AG09309 (cell line): Measurements from ENCODE around the gene CAST.

Experiments
- DNase-seq: peaks from one replicate; pipeline ENCODE4 v3.0.0-alpha.2; 2010; ENCODE audit warnings: low read depth
- H3K4me3 ChIP-seq: 2 replicates; pipeline ENCODE4 v1.5.1; 2011; ENCODE audit warnings: mild to moderate bottlenecking, low read depth, low read length, moderate library complexity; ENCODE audit not compliant: control insufficient read depth
- TF ChIP-seq, protein P1 (sequence below): IDR thresholded peaks from 2 replicates; pipeline ENCODE4 v1.5.1; 2011; ENCODE audit warnings: mild to moderate bottlenecking, low read depth, low read length, inconsistent platforms; ENCODE audit not compliant: insufficient read depth, control insufficient read depth; ENCODE audit errors: missing control alignments

Gene CAST

DNA sequence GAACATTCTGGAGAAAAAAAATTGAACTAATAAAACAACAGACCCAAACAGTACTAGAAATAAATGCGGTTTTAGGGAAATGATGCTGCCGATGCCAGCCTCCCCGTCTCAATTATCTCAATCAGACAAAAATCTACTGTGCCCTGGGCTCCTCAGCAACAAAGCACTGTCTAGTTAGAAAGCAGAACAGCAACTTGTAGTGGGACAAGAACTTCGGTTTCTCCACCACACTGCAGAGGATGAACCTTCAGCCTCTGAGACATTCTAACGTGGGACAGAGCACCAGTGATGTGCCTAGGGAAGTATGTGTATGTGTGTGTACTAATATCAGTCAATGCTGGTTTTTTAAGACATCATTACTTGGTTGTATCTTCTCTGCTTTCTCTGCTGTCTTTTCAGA lies 11.1 kb upstream of the CAST start:
- no peak for DNase-seq
- TF ChIP-seq, protein P1, sequence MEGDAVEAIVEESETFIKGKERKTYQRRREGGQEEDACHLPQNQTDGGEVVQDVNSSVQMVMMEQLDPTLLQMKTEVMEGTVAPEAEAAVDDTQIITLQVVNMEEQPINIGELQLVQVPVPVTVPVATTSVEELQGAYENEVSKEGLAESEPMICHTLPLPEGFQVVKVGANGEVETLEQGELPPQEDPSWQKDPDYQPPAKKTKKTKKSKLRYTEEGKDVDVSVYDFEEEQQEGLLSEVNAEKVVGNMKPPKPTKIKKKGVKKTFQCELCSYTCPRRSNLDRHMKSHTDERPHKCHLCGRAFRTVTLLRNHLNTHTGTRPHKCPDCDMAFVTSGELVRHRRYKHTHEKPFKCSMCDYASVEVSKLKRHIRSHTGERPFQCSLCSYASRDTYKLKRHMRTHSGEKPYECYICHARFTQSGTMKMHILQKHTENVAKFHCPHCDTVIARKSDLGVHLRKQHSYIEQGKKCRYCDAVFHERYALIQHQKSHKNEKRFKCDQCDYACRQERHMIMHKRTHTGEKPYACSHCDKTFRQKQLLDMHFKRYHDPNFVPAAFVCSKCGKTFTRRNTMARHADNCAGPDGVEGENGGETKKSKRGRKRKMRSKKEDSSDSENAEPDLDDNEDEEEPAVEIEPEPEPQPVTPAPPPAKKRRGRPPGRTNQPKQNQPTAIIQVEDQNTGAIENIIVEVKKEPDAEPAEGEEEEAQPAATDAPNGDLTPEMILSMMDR: no peak
- H3K4me3 ChIP-seq: no peak overlapping the region

DNA sequence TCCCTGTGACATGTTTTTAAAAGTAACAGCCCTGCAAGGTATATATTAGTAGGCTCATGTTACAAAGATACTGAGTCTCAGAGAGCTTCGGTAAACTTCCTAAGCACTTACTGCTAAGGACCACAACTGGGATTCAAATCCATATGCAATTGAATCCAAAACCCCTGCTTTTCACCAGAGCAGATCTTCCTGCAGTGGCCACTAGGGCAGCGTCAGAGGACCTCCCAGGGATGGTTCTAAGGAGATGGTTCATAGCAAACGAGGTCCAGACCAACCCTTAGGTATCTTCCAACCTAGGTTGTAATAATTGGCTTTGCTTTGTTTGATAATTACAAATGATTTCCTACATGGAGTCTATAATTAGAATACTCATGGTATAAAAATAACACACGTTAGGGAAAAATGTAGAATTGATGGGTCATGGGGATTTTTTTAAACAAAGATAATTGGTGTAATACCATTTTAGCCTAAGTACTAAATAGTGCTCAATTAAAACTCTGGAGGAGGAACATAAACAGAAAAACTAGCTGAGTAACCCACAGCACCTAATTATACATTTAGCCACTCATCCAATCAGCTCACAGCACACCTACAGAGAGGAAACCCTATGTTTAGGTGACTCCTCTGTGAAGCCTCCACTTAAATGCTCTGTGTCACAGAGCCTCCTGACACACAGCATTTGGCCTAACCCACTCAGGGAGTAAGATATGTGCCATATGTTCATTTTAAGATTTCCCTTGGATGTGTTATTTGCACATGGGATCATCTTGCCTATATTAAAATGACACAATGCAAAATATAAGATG lies 10.0 kb upstream of the CAST start:
- TF ChIP-seq, protein P1: peak; percentile 45
- no peak overlapping the region for H3K4me3 ChIP-seq
- DNase-seq: no peak

DNA sequence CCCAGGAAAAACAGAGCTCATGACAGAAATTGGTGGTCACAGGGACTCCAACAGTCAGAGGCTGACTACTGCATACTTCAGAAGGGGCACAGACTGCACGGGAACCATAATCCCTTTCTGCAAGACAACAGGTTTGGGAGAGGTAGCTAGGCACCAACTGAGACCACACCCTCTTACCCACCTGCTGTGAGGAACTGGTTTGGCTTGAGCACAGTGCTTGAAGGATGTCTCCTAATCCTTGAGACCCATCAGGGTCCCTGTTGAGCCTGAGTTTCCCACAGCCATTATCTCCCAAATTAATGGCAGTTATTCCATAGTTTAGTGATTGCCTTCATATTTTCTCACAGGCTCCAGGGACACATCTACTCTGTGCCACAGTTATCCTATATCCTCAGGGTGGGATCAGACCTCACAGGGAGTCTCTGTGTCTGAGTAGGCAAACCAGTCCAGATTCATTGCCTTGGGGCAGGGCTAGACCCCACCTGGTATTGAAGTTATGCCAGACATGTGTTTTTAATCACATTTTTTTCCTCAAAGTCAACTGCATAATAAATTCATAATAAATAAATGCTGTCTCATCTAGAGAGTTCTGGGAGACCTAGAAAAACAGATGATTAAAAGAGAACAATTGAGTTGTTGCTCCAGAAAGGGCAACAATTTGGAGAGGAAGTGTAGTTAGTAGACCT lies 9.3 kb upstream of the CAST start:
- H3K4me3 ChIP-seq: no peak overlapping the region
- no peak for DNase-seq
- TF ChIP-seq, protein P1: no peak

DNA sequence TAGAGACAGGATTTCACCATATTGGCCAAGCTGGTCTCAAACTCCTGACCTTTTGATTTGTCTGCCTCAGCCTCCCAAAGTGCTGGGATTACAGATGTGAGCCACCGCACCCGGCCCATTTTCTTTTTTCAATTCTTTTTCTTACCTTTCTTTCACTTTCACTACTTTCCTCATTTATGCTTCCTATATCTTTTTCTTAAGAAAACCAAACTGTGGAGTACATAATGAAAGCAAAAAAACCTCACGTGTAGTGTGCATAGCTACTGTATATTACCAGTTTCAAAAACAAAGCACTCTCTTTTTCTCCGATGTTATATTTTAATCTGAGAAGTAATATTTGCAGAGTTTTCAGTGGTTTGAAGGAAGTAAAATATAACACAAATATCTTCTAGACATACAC lies 8.0 kb upstream of the CAST start:
- H3K4me3 ChIP-seq: no peak overlapping the region
- no peak for DNase-seq
- TF ChIP-seq, protein P1: no peak

DNA sequence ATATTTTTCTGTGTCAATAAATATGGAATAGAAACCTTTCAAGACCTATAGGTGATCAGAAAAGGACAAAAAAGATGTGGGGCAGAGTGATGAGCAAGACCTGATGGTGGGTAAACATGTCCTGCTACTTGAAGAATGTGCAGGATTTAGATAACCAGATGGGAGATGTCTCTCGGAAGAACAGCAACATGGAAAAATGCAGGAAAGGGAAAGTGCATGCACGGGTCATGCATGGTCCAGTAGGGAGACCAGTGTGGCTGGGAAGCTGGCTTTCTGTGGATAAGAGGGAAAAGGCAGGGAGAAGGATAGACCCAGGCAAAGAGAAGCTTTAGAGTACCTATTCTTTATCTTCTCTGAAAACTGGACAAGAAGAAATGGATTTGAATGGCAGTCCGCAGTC lies 7.1 kb upstream of the CAST start:
- no peak for DNase-seq
- H3K4me3 ChIP-seq: no peak overlapping the region
- TF ChIP-seq, protein P1: no peak

DNA sequence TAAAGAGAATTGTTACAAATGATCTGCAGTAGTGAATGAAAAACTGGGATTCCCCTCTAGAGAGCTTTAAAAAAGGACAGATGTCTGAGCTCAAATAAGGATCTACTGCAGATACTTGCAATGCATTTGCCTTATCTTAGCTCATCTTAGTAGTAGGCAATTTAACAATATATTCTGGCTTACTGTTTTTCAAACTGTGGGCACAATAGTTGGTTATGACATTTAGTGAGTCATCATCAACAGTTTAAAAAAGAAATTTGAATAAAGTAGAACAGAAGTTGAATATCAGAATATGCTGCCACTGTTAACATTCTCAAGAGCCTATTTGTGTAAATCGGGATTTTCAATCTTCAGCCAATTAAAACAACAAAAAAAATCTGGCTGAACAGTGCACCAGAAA lies 6.7 kb upstream of the CAST start:
- no peak for DNase-seq
- TF ChIP-seq, protein P1: no peak
- H3K4me3 ChIP-seq: no peak overlapping the region
